Suppressor macrophage treated with lipopolysaccharide for 4 hours (primary cell): ENCODE measurements around the gene MINDY1.

Experiments used
- DNase-seq: peaks from one replicate; pipeline ENCODE4 v3.0.0-alpha.2; 2020

Gene MINDY1

DNA sequence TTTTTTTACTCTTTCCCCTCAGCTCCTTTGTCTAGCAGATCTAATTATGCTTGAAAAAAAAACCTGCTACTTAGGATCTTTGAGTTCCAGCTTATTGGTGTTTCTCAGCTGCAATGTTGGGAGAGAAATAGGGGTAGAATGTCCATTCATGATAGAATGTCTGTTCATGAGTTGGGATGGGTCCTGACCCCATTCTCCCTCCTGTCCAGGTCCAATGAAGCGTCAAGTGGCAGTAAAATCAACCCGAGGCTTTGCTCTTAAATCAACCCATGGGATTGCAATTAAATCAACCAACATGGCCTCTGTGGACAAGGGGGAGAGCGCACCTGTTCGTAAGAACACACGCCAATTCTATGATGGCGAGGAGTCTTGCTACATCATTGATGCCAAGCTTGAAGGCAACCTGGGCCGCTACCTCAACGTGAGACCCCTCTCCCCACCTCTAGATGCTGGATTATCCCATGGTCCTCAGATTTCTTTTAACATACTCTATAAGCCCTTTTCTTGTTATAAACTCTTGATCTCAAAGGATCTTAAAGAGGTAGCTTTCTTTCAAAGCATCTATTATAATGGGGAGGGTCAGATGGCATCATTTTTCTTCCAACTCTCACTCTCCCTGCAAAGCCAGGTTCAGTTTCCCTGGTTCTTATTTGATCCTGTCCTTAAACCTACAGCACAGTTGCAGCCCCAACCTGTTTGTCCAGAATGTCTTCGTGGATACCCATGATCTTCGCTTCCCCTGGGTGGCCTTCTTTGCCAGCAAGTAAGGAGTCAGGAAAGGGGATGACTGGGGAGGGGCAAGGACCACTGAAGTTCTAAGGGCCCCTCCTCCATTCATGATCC lies 43.2 kb downstream of the MINDY1 start:
- no peak for DNase-seq

DNA sequence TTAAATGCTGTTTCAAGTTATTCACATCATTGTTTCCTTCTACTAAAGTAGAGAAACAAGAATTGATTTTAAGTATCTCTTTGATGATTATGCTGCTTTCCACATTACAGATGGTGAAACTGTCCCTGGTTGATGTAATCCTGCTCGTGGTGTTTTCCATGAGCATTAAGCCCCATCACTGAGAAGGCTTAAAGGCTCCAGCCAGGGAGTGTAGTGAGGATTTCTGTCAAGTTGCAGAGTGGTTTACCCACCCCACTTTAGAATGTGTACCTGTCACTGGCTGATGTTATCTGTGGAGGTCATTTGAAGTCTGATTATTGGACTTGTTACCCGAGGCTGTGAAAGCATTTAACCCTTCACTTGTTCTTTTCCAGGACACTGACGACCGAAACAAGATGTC lies 44.9 kb downstream of the MINDY1 start:
- DNase-seq, result no peak

DNA sequence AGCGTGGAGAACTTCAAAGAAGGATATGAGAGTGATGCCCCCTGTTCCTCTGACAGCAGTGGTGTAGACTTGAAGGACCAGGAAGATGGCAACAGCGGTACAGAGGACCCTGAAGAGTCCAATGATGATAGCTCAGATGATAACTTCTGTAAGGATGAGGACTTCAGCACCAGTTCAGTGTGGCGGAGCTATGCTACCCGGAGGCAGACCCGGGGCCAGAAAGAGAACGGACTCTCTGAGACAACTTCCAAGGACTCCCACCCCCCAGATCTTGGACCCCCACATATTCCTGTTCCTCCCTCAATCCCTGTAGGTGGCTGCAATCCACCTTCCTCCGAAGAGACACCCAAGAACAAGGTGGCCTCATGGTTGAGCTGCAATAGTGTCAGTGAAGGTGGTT lies 46.1 kb downstream of the MINDY1 start:
- DNase-seq, result no peak

DNA sequence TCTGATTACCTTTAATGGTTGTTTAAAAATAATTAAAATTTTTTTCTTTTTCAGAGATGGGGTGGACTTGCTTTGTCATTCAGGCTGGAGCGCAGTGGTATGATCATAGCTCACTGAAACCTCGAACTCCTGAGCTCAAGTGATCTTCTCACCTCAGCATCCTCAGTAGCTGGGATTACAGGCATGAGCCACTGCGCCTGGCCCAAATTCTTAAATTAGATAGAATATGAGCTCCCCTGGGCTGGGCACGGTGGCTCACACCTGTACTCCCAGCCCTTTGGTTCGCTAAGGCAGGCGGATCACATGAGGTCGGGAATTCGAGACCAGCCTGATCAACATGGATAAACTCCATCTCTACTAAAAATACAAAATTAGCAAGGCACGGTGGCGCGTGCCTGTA lies 49.0 kb downstream of the MINDY1 start:
- DNase-seq, result no peak

DNA sequence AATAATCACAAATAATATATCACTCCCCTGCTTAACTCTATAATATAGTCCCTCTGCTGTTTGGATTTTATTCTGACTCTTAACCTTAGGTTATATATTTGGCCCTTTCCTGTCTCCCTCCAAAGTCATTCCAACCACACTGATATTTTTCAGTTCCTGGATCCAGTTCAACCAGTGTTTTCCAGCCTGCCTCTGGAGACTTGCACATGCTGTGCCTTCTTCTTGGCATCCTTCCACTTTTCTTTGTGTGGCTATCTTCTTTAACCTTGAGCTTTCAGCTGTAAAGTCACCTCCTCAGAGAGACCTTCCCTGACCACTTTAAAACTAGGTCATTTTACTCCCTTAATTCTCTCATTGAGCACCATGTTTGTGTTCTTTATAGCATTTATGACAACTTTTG lies 51.4 kb downstream of the MINDY1 start:
- no peak for DNase-seq

DNA sequence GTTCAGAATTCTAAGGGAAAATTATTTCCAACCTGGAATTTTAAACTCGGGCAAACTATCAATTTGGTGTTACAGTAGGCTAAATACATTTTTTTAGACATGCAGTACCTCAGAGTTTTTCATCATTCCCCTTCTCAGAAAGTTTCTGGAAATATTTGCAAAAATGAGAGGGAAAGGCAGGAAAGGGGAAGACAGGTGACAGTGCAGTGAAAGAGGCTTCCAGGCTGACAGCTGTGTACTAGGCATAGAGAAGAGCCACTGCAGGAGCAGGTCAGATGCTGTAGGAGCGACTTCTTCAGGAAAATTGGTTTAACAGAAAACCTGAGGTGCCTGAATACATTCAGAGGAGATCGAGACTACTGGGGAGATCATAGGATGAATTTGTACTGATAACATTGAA lies 52.0 kb downstream of the MINDY1 start:
- no peak for DNase-seq
